ENCODE measurements around the gene LGALS9B.
"Not testable (repeated sequence)": the region's sequence is repeated elsewhere in the genome, so short reads cannot be mapped to it uniquely, and the experiment has no call there.

LGALS9B gene

DNA sequence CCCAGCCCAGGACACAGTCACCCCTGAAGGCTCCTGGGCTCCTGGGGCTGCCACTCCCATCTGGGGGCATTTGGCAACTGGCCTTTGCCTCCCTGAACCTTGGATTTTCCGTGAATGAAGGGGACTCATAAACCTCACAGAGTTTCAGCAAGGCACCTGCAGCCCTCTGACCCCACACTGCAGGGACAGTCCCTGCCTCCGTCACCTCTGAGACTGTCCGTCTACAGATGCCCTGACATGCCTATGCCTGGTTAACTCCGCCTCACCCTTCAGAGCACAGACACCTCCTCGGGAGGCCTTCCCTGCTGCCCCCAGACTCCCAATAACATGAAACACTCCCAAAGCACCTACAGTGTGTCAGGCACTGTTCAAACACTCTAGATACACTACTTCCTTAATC lies 786 bp downstream of the LGALS9B start:
- DNase-seq = not testable (repeated sequence)

DNA sequence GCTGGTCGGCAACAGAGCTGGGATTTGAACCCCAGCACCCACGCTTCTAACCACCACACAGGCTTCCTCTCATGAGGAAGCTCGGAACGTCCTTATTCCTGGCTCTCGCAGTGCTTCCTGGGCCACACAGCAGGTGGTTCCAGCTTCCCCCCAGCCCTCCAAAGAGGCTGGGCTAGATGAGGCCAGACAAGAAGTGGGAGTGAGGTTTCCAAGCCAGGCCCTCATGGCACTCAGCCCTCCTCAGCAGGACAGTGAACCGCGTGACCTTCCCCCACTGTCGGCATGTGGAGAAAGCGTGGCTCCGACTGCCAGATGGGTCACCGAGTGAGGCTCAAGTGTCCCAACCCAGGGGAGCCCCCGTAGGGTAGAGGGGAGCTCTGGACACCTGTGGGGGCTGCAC lies 1.8 kb downstream of the LGALS9B start:
- DNase-seq = not testable (repeated sequence)

DNA sequence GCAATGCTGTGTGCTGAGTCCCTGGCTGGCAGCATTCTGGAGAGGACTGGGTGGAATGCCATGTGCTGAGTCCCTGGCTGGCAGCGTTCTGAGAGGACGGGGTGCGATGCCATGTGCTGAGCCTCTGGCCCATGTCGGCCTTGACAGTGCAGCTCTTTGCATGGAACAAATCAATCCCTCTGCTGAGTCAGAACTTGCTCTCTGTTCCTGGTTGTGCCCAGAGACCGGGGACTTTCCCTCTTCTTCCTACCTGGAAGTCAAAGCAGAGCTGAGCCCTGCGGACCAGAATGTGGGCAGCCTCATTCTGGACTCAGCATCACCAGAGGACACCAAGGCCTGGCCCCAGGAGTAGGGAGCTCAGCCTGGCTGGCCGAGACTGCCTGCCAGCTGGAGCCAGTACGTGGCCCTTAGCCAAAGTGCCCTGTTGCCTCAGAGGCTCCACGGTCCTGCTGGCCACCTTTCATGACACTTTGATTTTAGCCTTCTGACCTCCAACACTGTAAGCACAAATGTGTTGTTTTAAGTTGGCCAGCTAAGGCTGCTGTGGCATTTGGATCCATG lies 2.4 kb downstream of the LGALS9B start:
- not testable (repeated sequence) for DNase-seq

DNA sequence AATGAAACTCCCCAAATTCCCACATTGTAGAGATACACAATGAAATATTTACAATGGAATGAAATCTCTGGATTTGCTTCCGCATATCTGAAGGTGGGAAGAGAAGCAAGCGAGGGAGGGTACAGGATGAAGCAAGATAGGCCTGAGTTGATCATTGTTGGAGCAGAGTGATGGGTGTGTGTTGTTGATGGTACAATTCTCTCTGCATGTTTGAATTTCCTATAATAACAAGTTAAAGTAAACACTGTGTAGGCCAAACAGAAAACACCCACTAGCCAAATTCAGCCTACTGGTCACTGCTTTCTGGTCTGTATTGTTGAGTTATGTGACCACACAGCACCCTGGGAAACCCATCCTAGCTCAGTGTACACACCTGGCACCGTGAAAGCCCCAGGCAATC lies 5.2 kb downstream of the LGALS9B start:
- DNase-seq = not testable (repeated sequence)

DNA sequence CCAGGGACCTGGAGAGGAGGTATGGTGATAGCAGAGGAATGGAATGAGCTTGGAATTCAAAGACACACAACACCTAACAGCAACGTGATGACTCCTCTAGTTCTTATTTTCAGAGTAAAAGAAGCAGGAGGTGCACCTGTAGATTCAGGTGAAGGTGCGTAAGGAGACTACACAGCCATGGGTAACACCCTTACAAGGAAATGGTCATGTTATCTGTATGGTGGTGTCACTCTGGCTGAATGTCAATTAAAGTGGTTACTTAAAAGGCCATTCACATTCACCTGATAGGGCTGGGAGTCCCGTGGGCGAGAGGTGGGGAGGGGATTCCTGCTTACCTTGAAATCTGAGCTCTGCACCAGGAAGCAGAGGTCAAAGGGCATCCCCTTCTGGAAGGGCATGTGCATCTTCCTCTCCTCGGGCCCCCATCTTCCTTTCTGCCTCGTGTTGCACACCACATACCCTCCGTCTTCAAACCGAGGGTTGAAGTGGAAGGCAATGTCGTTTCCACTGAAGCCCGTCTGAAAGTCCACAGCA lies 9.4 kb downstream of the LGALS9B start:
- not testable (repeated sequence) for DNase-seq

DNA sequence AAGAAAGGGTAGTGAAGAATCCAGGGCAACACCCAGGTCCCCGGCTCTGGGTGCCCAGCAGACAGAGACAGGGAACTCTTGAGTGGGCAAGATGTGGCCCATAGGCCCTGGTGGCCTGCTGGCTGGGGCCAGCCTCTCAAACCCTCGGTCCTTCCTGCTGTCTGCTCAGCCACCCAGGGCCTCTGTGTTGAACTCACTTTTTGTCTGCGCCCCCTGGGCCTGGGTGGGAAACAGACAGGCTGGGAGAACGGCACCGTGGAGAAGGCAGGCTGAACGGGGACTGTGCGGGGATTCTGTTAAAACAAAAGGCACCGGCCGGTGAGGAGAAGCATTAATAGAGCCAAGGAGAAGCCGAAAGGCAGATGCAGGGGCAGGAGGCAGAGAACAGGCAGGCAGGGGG lies 12.2 kb downstream of the LGALS9B start:
- DNase-seq = not testable (repeated sequence)

DNA sequence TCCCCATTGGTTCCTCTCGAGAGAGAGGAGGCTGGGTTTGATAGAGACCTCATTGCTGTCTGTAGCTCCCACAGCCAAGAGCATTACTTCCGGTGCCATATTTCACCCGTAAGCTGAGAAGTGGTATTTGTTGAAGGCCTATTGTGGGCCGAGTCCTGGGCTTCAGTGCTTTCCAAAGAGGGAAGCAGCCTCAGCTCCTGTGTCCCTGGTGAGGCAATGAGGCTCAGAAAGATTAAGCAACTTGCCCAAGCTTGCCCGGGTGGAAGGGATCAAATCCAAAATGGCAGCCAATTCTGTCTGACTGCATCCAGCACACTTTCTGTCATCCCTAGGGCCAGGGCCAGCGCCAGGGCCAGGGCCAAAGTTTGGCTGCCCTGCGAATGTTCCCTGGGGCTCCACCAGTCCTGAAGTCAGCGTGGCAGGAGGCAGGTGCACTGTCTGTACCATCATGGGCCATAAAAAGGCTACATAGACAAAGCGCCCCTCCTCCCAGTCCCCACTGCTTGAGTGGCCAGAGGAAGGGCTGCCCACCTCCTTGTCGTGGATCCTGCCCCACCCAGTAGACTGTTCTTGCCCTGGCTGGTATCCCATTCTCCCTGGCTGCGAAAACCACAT lies 13.4 kb downstream of the LGALS9B start:
- not testable (repeated sequence) for DNase-seq

DNA sequence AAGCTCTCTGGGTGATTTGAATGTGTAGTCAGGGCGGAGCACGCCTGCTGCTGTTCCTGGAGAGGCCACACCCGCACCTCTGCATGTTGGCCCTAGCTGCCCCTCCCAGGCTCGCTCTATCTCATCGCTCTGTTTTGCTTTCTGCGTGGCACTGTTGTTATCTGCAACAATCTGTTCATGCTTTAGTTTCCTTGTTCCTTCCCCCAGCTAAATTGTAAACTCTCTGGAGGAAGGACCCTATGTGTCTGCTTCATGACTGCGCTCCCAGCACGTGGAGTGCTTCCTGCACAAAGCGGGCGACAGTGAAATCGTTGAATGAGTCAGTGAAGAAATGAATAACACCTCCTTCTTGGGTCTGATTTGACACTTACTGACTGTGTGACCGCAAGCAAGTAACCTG lies 16.5 kb downstream of the LGALS9B start:
- not testable (repeated sequence) for DNase-seq

DNA sequence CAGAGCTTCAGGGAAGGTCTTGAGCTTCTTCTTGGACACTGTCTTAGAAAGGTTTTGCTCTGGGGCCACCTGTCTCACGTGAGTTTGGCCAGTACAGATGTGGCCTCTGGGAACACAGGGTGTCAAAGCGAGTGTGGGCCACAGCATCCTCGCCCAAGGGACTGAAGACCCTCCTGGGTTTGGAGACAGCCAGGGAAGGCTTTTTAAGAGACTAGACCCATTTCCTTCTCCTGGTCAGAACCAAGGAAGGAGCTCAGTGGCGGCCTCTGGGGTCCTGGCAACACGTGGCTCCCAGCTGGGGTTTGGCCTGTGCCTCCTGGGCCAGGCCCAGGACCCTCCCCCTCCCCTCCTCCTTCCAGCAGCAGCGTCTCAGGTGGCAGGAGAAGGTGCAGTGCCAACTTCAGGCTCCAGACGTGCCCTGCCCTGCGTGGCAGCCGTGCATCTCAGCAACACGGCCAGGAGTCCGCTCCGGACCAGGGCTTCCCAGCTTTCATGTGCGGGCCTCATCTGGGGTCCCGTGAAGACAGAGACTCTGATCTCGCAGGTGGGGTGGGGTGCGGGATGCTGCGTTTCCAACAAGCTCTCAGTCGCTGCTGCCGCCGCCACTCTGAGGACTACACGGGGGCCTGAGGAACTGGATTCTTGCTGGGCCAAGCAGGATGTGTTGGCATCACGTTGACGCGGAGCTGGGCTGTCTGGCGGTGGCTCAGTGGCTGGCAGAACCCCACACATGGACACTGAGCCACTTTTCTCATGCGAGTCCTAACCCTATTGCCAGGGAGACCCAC lies 19.6 kb downstream of the LGALS9B start:
- DNase-seq = not testable (repeated sequence)

DNA sequence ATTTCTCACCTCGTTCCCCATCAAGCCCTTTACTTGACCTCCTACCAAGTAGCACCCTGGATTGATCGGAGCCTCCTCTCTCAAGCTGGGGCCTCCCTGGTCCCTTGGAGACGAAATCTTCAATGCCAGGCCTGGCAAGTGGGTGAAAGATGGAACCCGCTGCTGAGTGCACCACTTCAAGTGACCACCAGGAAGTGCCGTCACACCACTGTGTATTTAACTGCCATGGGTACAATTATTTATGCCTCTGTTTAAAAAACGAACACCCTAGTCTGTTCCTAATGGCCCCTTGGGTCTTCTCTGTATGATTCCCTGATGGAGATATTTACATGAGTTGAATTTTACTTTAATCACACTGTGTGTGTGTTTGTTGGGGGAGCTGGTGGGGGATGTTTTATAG lies 20.4 kb downstream of the LGALS9B start:
- DNase-seq = not testable (repeated sequence)

DNA sequence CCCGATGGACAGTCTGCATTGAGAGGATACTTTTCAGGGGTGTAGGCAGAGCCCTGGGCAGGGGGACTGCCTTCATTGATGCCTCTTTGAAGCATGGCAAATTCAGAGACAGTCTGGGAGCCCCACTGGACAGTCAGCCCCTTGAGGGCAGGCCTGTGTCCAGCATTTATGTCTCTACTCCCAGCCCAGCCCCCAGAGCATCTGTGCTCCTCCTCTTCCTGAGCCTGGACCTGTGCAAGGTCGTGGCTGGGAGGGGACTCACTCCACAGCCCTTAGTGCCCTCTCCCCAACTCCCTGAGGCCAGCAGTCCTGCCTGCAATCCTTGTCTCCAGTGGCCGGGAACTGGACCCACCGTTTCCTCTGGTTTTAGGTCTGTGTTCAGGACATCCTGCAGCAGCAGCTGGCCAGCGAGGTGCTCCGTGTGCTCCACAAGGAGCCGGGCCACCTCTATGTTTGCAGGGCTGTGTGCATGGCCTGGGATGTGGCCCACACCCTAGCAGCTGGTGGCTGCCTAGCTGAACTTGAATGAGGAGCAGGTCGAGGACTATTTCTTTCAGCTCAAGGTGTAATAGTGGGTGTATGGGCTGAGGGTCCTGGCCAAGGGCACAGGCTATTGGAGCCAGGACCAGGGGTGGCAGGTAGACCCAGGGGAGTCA lies 22.6 kb downstream of the LGALS9B start:
- not testable (repeated sequence) for DNase-seq

DNA sequence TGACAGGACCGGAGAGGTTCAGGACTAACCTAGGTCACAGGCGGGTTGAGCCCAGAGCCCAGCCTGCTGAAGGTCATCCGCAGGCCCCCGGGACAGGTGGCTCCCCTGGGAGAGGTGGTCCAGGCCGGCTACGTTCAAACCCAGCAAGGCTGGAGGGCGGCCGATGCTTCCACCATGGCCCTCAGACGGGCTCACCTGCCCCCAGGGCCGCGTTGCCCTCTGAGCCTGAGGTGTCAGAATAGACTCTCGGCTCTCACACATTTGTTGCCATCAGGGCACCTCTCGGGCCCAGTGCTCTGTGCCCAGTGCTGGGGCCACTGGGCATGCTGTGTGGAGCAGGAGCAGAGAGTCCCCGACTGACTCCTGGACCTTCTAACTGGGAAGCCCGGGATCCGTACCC lies 23.2 kb downstream of the LGALS9B start:
- DNase-seq = not testable (repeated sequence)

DNA sequence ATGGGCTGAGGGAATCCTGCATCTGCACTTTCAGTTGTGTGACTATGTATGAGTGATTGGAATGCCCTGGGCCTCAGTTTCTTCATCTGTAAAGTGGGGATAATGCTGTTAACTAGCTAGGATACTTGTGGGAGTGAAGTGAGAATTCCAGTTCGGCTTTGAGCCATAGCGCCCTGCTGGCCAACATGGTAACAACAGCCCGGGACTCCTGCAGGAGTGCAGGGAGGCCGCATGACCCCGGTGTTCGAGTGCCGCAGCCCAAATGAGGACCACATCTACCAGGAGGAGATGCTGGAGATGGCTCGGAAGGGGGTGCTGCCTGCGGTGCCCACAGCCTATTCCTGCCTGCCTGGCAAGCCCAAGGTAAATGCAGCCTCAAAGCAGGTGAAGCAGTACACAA lies 23.7 kb downstream of the LGALS9B start:
- not testable (repeated sequence) for DNase-seq

DNA sequence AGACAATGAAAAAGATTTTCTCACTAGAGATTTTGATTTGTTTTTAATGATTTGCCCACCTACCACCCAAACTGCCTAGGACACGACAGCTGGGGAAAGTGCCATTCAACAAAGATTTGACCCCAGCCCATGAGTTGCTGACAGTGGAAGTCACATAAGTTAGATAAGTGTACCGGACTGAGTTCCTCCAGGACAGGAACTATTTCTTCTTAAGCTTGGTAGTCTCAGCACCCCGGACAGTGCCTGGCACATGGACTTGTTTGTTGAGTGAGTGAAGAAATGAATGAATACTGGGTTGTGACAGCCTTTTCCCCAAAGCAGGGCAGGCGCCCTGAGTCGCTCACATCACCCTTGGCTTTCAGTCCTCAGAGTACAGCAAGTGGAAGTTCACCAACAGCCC lies 26.7 kb downstream of the LGALS9B start:
- not testable (repeated sequence) for DNase-seq

DNA sequence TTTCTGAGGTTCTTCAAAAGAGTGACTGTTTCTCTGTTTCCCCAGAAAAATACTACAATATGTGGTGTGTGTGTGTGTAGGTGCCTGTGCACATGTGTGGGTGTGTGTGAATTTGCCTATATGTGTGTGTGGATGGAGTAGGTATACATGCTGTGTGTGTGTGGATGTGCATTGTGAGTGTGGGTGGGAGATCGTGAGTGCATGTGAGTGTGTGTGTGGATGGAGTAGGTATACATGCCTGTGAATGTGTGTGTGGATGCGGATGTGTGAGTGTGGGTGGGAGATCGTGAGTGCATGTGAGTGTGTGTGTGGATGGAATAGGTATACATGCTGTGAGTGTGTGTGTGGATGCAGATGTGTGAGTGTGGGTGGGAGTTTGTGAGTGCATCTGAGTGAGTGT lies 32.2 kb downstream of the LGALS9B start:
- DNase-seq = not testable (repeated sequence)

DNA sequence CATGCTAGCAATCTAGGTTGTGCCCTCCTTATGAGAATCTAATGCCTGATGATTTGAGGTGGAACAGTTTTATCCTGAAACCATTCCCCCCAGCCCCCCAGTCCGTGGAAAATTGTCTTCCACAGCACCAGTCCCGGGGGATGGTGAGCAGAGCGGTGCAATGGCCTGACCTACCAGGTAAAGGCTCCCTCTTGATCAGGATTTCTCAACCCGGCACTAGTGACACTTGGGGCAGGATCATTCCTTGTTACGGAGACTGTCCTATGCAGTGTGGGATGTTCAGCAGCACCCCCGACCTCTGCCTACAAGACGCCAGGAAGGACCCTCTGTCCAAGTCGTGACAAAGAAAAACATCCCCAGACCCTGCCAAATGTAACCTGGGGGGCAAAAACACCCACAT lies 34.0 kb downstream of the LGALS9B start:
- DNase-seq = not testable (repeated sequence)

DNA sequence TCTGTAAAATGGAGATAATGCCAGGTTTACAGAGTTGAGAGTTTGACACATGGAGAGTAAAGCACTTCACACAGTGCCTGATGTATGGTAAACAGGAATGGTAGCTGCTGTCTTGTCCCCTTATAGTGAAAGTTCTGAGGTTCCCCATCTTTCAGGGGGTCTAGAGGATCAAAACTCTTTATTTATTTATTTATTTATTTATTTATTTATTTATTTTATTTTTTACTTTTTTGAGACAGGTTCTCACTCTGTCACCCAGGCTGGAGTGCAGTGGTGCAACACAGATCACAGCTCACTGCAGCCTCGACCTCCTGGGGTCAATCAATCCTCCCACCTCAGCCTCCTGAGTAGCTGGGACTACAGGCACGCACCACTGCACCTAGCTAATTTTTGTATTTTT lies 40.1 kb downstream of the LGALS9B start:
- not testable (repeated sequence) for DNase-seq

DNA sequence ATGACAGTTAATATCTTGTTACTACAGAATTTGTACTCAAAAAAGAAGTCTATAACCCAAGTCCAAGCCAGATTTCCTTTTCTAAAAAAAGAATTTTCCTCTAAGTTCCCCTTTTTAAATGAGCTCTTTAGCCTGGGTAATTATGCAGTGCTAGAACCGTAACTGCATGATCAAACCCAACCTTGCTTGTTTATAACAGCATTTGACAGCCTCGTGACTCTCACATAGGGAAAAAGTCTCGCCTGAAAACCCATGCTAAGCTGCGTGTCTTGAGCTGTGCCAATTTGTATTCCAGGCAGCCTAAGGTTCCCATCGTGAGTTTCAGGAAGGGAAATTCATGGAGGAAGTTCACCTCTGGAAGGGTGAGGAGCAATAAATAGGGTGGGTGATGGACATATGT lies 44.5 kb downstream of the LGALS9B start:
- not testable (repeated sequence) for DNase-seq

DNA sequence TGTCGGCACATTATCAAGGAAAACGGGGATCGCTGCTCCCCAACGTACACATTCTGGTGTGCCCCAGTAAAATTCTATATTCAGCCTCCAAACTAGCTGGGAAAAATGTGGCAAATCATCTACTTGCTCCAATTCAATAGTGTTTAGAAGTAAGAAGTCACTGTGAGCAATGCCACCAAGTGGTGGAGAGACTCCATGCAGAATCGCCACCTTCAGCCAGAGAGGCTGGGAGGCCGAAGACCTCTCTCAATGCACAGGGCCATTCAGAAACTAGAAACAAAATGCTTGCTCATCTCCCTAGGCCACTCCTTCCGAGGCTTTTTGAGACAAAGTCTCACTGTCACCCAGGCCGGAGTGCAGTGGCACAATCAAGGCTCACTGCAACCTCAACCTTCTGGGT lies 48.5 kb downstream of the LGALS9B start:
- not testable (repeated sequence) for DNase-seq

DNA sequence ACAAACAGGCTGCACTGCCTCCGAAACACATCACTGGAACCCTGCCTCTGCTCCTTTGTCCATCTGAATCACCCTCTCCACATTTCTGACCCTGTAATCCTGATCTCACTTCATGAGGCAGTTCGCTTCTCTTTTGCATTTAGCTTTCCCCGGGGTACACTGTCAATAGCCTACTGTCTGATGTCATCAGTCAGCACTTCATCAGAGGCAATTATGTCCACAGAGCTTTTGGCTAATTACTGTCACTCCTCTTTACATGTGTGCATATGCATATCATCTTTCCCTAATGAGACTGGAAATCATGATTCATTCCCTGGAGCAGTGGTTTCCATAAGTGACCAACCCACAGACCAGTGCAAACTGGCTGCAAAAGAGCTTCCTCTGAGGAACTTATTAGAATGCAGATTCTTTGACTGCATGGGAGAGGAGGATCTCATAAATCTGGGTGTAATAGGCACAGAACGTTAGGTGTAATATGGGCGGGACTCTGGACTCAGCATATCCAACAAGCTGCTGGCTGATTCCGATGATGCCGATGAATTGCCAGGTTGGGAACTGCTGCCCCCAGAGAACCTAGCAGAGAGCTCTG lies 49.8 kb downstream of the LGALS9B start:
- DNase-seq = not testable (repeated sequence)

DNA sequence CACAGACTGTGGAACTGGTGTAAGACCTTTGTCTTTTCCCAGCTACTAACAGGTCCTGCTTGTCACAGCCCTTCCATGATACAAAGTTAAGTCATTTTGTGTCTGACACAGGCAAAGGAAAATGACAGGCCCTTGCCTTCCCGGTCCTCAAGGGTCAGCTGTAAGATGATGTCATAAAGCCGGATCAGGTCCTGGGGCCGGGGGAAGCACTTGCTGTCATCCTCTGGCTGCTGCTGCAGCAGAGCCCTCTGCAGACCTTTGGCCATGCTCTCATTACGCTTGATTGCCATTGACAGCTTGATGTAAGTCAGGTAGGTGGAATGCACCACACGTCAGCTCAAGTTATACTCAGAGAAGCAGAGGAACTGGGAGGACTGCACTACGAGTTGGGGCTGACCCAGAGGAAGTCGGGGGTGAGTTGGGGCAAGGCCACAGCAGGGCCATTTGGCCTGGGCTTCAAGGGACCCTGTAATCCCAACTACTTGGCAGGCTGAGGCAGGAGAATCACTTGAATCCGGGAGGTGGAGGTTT lies 50.9 kb downstream of the LGALS9B start:
- DNase-seq = not testable (repeated sequence)

DNA sequence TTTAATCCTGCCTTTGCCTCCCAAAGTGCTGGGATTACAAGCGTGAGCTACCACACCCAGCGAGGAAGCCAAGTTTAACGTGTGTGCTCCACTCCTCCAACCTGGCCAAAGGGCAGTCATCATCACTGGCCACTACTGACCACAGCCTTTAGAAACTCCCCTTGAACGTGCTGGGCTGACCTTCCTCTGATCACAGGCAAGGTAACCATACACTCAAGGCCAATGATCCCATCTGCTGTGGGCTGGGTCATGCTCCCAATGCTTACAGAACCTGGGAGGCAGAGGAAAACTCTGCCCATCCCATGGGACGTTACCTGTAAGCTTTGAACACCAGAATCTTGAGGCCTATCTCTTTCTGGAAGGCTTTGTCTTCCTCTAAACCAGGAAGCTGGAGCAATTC lies 51.9 kb downstream of the LGALS9B start:
- not testable (repeated sequence) for DNase-seq

Measured in right forelimb (tissue), 1 donor.